ENCODE measurements around the gene PARN. TPM values are rescaled to one million over a fixed set of nuclear protein-coding genes. Genes with fewer than 3 reads are reported as not detected.
A peak's percentile ranks its signal among the peaks of the same experiment; 100 is the strongest.
"Not testable (repeated sequence)": the region's sequence is repeated elsewhere in the genome, so short reads cannot be mapped to it uniquely, and the experiment has no call there.

Gene PARN
- total RNA-seq, 1 donor from 2014 or later, result 18.9 TPM

DNA sequence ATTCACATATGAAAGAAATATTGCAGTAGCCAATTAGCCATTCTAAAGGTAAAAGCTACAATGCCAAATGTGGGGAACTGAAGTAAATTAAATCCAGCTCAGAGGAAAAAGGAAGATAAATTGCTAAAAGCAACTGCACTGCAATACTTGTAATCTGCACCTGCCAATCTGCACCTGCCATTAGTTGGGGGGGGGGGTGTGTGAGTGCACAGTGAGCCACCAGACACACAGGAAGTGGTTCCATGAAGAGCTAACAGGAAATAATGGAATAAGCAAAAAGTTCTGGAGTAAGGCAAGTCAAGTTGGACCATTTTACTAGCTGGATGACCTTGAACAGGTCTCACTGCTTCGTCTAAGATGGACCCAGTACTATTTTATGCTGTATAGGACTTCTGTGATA lies 191.8 kb downstream of the PARN start:
- DNase-seq (ENCODE audit: low read depth in 2 of 2), result no peak

DNA sequence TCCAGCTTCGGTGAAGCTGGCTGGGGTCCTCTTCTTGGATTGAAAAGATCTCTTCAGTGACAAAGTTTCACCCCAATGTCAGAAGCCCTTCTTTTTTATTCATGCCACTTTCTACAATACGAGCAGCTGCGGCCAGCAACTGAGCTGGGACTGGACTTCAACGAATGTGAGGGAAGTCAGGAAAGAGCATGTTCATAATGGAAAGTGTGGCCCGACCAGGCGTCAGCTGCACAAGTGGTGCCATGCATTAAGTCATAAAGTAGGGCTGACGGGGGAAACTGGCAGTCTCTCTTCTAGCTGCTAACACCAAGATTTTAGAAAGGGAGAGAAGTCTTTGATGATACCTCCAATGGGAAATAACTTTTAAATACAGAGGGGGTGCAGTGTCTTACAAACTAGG lies 192.6 kb downstream of the PARN start:
- no peak for DNase-seq (ENCODE audit: low read depth in 2 of 2)

- DNase-seq (ENCODE audit: low read depth in 2 of 2), result no peak
These were observed 193.6 kb downstream of the PARN start for GRCh38 chr16:14436401-14436955.

- DNase-seq (ENCODE audit: low read depth in 2 of 2), result no peak
These were observed 195.2 kb downstream of the PARN start for GRCh38 chr16:14434860-14435259.

DNA sequence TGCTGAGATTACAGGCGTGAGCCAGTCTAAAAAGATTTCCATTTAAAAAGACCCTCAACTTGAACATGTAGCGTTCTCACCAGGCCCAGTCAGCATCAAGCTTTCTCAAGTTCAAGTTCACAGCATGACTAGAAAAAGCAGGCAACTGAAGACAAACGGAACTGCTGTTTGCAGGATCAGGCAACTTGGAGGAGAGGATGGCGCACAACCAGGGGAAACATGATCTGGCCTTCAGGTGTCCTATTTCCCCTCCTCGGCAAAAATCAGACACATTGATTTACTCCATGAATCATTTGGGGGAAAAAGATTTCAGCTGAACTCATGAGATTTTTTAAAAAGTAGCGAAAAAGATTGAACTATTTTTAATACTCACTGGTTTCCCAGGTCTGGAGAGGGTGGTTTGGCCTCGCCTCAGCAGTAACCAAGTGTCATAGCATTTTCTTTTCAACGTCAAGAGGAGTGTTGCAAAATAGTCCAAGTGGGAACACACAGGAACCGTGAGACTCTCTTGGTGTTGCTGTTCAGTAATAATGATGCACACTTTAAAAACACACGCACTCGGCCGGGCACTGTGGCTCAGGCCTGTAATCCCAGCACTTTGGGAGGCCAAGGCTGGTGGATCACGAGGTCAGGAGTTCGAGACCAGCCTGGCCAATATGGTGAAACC lies 201.0 kb downstream of the PARN start:
- DNase-seq (ENCODE audit: low read depth in 2 of 2), result not testable (repeated sequence)

DNA sequence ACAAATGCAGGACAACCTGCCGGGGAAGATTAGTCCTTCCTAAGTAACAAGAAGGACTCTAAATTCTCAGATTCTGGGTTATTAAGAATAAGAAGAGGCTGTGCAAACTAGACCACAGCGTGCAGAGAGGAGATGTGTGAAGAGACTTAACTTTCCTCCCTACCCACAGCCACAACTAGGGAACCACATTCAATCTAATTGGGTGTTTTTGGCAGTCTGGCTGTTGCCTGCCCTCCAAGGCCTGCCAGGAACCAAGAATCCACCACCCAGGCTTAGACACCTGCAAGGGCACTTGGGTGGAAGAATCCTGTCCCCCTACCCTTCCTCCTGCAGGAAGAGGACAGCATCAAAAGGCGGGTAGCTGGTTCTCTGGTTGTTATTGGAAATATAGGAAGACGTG lies 202.0 kb downstream of the PARN start:
- no peak for DNase-seq (ENCODE audit: low read depth in 2 of 2)

DNA sequence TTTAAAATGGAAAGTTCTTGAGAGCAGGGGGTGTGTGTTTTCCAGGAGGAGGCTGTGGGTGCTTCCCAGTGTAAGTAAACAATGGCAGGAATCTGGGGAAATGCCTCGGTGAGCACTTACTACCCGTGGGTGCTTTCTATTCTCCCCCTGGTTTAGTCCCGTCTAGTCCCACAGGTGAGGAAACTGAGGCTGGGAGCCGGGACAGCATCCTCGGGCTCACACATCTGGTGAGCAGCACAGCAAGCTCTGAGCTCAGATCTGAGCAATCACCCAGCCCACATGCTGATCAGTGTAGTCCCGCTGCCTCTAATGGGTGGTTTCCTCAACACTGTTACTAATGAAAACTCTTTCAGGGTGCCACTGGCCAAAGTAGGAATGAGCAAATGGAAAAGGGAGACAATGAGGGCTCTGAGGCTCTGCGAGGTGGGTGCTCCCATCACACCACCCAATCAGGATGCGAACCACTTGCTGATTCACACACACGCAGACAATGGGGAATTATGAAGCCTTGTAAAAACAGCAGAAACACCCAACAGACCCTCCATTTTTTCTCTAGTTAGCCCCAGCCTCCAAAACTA lies 202.6 kb downstream of the PARN start:
- DNase-seq (ENCODE audit: low read depth in 2 of 2), result no peak

DNA sequence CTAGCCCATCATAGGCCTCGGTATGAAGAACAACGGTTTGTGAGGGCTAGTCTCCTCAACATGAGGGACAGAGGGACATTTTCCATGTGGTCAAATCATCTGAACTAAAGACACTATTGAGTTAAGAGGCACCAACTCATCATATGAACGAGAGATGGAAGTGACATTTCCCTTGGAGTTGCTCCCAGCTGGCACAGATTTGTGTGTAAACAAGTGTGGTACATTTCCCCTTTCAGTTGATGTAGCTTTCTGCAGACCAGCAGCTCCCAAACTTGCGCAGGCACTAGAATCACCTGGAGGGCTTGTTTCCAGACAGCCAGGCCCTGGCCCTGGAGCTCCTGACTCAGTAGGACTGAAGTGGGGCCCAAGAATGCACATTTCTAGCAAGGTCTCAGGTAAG lies 205.5 kb downstream of the PARN start:
- DNase-seq (ENCODE audit: low read depth in 2 of 2), result no peak

DNA sequence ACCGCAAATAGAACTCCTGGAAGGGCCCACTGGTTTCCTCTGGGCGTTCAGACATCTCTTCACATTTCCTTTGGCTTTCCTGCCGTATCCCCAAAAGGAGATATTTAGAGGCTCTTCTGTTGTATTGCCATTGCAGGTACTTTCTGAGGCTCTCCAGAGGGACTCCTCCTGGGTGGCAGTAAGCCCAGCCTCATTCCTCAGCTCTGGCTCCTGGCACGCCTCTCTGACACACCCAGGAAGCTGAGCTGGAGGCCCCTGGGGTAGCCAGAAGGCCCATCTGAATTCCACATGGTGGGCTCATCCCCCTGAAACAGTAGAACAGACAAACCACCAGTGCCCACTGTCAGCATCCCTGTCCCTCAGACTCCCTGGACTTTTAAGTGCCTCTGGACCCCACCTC lies 206.7 kb downstream of the PARN start:
- DNase-seq (ENCODE audit: low read depth in 2 of 2), result no peak

DNA sequence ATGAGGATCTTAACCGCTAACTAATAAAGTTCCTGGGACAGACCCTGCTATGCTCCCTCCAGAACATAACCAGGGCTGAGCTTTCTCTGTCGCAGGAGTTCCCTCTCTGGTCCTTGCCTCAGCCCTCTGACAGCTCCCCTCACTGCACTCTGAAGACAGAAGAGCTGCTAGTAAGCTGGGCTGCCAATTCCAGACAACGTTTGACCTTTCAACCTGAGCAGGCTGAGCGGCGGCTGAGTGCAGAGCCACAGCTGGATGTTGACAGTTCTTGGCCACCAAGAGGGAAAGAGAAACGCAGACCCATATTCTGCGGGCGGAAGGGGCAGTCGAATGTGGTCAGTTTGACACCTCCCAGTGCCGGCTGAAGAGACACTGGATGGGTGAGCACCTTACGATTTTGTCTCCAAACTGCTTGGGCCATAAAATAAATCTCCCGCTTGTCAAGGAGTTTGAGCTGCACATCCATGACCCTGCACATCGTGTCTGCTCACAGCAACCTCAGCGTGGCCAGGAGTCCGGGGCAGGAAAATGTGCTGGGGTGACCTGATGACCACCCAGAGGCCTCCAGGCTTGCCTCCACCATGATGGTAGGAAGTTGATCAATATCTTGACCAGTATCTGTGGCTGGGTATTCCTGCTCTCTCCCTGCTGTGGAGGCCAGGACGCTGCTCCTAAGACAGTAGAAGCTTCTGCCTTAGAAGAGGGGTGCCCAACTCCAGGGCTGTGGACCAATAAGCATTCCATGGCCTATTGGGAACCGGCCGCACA lies 209.2 kb downstream of the PARN start:
- DNase-seq (ENCODE audit: low read depth in 2 of 2), result no peak

GRCh38 chr16:14420243-14420642 lies 209.8 kb downstream of the PARN start:
- not testable (repeated sequence) for DNase-seq (ENCODE audit: low read depth in 2 of 2)

- DNase-seq (ENCODE audit: low read depth in 2 of 2), result no peak
These were observed 210.2 kb downstream of the PARN start for GRCh38 chr16:14419817-14420216.

GRCh38 chr16:14418795-14419225 lies 211.2 kb downstream of the PARN start:
- no peak for DNase-seq (ENCODE audit: low read depth in 2 of 2)

DNA sequence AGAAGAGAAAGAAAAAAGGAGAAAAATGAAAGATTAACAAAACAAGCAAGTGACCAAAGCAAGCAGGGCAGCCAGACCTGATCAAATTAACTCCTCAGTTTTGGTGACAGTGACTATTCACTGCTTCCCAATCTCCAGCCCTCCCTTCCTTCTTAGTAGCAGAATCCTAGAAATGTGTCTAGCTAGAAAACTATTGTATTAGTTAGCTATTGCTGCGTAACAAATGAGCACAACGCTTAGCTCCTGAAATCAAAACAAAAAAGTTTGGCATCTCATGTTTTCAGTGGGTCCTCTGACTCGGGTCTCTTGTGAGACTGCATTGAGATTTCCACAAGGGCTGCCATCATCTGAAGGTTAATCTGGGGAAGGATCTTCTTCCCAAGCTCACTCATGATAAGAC lies 213.9 kb downstream of the PARN start:
- DNase-seq (ENCODE audit: low read depth in 2 of 2), result no peak

- peak in 1 of 2 donors; percentile 38 for DNase-seq (ENCODE audit: low read depth in 2 of 2)
These were observed 214.8 kb downstream of the PARN start for GRCh38 chr16:14415291-14415690.

DNA sequence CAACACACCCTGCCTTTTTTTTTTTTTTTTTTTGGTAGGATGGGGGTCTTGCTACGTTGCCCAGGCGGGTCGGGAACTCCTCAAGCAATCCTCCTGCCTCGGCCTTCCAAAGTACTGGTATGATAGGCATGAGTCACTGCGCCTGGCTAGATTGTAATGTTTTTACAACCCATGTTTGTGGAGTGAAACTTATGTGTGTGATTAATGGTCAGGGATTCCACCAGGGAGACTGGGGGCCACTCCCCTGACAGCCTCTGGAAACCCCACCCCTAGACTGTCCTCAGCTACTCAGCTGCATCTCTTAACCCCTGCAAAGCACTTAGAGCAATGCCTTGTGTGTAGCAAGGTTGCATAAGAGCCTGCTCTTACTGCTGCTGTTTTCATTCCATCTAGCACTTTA lies 220.5 kb downstream of the PARN start:
- peak in 1 of 2 donors; percentile 20 for DNase-seq (ENCODE audit: low read depth in 2 of 2)

- DNase-seq (ENCODE audit: low read depth in 2 of 2), result no peak
These were observed 222.2 kb downstream of the PARN start for GRCh38 chr16:14407786-14408399.

DNA sequence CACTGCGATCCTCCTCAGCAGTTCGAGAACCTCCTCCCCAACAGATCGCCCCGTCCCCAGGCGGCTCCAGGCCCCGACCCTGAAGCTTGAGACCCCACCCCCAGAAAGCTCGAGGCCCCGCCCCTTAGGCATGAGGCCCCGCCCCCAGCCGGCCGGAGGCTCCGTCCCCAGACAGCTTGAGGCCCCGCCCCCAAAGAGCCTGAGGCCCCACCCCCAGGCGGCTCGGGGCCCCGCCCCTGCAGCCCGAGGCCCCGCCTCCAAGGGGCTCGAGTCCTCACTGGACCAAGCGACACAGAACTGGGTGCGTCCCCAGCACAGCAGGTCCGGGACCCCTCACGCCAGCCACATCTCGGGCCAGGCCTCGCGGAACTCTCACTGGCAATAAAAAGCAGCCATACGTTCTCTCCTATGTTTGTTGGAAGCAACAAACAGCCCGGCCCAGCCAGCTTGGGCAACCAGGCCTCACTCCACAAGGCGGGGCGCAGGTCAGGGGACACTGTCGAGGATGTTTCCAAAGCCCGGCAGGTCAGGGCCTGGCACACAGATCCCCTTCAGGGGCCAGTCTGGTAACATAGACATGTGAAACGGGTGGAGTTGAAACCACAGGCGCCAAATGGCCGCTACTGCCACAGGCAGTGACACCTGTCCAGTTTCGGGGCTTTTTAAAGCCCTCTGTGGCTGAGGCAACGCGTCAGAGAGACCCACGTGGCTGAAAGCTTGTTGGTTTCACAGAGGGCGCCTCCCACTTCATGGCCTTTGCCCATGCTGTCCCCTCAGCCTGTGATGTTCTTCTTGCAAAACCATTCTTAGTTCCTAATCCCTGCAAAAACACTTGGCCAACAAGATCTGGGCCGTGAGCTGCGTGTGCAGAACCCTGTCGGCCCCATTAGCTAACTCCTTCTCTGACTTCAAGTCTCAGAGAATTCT lies 224.2 kb downstream of the PARN start:
- peak in 1 of 2 donors; percentile 24 for DNase-seq (ENCODE audit: low read depth in 2 of 2)

- not testable (repeated sequence) for DNase-seq (ENCODE audit: low read depth in 2 of 2)
These were observed 227.1 kb downstream of the PARN start for GRCh38 chr16:14403001-14403389.

DNA sequence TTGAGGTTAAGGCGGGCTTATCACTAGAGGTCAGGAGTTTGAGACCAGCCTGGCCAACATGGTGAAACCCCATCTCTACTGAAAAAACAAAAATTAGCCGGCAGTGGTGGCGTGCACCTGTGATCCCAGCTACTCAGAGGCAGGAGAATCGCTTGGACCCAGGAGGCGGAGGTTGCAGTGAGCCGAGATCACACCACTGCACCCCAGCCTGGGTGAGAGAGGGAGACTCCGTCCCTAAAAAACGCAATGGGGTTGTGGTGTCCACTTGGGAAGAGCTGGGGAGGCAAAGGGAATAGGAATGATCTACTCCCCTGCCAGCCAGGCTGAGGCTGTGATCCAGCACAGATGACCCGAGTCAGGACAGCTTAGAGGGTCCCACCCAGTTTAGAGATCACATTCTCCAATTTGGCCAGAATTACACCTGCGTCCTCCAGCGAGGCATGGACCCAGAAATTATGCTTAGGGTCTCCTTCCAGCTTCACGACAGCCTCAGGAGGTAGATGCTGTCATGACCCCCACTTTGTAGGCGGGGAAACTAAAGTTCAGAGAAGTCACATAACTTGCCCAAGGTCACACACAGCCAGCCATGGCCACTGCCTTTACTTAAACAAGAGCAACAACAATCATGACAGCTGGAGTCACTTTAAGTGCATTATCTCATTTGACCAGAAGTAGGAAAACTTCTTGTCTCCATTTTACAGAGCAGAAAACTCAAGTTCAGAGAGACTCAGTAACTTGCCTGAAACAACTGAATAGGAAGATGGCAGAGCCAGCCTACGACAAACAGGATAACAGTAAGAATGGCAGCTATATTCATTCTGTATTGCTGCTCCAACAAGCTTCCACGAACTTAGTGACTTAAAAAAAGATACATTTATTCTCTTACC lies 227.7 kb downstream of the PARN start:
- not testable (repeated sequence) for DNase-seq (ENCODE audit: low read depth in 2 of 2)

Measured in dermis microvascular lymphatic vessel endothelial cell (primary cell).